A673 (cell line): Measurements from ENCODE around the gene MTF1. TPM values are rescaled to one million over a fixed set of nuclear protein-coding genes. Genes with fewer than 3 reads are reported as not detected.

Experiments used
- BruUV-seq: library from RNA; stranded (reverse); fragments of 400-500 nt; replicated peaks from 2 replicates; lab custom pipeline; 2021; lab: Mats Ljungman, UMichigan
- CTCF ChIA-PET: fragments of 300-600 bp; sonication (Branson Sonifier 250); formaldehyde crosslinking; loops from one replicate; lab custom pipeline; 2022; ENCODE audit warnings: antibody characterized with exemption; lab: Charles Lee
- POLR2A ChIA-PET: fragments of 300-600 bp; sonication (Branson Sonifier 250); formaldehyde crosslinking; loops from one replicate; lab custom pipeline; 2022; ENCODE audit warnings: antibody characterized with exemption; ENCODE audit not compliant: low non-redundant PET; lab: Charles Lee
- DNase-seq: peaks from one replicate; pipeline ENCODE4 v3.0.0-alpha.2; 2015; ENCODE audit warnings: low spot score
- H3K27ac ChIP-seq: fragments of 200-600 bp; sonication (generic); 2 replicates; pipeline ENCODE4 v1.5.1; 2016; ENCODE audit warnings: mixed run types, low read depth, mild to moderate bottlenecking, mixed read lengths, antibody characterized with exemption, low read length; ENCODE audit not compliant: poor library complexity, severe bottlenecking
- H3K27me3 ChIP-seq: fragments of 200-600 bp; sonication (generic); replicated peaks from 2 replicates; pipeline ENCODE4 v1.6.1; 2017; ENCODE audit warnings: mixed run types, low read depth, mild to moderate bottlenecking, mixed read lengths, antibody characterized with exemption, low read length; ENCODE audit not compliant: insufficient read depth, poor library complexity
- H3K36me3 ChIP-seq: fragments of 200-600 bp; sonication (generic); 2 replicates; pipeline ENCODE4 v1.6.1; 2016; ENCODE audit warnings: mixed run types, mild to moderate bottlenecking, mixed read lengths, antibody characterized with exemption, low read length; ENCODE audit not compliant: insufficient read depth, poor library complexity, severe bottlenecking
- H3K4me1 ChIP-seq: fragments of 200-600 bp; sonication (generic); 2 replicates; pipeline ENCODE4 v1.6.1; 2017; ENCODE audit warnings: mixed run types, mild to moderate bottlenecking, mixed read lengths, antibody characterized with exemption, low read length; ENCODE audit not compliant: insufficient read depth, poor library complexity, severe bottlenecking
- H3K4me3 ChIP-seq: fragments of 200-600 bp; sonication (generic); 2 replicates; pipeline ENCODE4 v1.5.1; 2016; ENCODE audit warnings: low read depth, mixed run types, mild to moderate bottlenecking, mixed read lengths, low read length; ENCODE audit not compliant: poor library complexity, severe bottlenecking
- H3K9me3 ChIP-seq: fragments of 200-600 bp; sonication (generic); 2 replicates; pipeline ENCODE4 v1.6.1; 2016; ENCODE audit warnings: mixed run types, low read depth, mild to moderate bottlenecking, mixed read lengths, antibody characterized with exemption, low read length; ENCODE audit not compliant: poor library complexity, severe bottlenecking
- EZH2 ChIP-seq: fragments of 200-600 bp; sonication (generic); IDR thresholded peaks from 2 replicates; pipeline ENCODE4 v1.6.1; 2017; ENCODE audit warnings: borderline replicate concordance, low read depth, mild to moderate bottlenecking, mixed read lengths, antibody characterized with exemption, low read length; ENCODE audit not compliant: poor library complexity, severe bottlenecking
- intact Hi-C: fragments of 100-400 bp; cut with micrococcal nuclease; formaldehyde crosslinking; loops from one replicate; pipeline ENCODE4 v1.10.0; 2022; ENCODE audit not compliant: unreplicated experiment
- total RNA-seq: library from RNA; stranded (reverse); gene quantifications from 2 replicates; pipeline ENCODE4 v1.2.3, GENCODE V29; 2021
- TF ChIP-seq, protein P1 (sequence below): fragments of 300-800, 200-600 bp; sonication (generic); conservative IDR thresholded peaks from 2 replicates; pipeline ENCODE4 v1.5.1; 2017; ENCODE audit warnings: low read depth, mild to moderate bottlenecking, antibody characterized with exemption, low read length, moderate library complexity, mixed read lengths

MTF1 gene
- total RNA-seq, 1 experiment from 2014 or later = 19.8 TPM

DNA sequence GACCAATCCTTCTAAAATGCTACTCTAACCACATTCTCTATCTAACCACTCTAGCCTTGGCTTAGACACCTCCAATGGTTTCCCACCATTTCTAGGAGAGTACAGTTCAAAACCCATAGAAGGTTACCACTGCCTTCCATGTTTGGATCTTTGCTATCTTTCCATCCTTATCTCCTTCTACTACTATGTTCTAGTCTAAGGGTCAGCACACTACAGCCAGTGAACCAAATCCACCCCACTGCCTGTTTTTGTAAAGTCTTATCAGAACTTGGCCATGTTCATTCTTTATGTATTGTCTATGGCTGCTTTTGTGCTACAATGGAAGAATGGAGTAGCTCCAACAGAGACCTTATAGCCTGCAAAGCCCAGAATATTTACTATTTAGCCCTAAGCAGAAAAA is 6.2 kb downstream of the MTF1 start:
- no TSS peak for BruUV-seq
- H3K36me3 ChIP-seq = peaks cover 24% of the 10 kb centered on the region
- peaks cover 2% of the 10 kb centered on the region for H3K4me1 ChIP-seq
- DNase-seq = no peak
- ChIA-PET CTCF (no interaction called here), POLR2A (no interaction called here)
- H3K4me3 ChIP-seq = no peak overlapping the region
- intact Hi-C loops = no loop called here
- no peaks in the 10 kb centered on the region for H3K9me3 ChIP-seq
- H3K27me3 ChIP-seq = no peaks in the 10 kb centered on the region
- TF ChIP-seq EZH2 = no peak
- TF ChIP-seq, protein P1, sequence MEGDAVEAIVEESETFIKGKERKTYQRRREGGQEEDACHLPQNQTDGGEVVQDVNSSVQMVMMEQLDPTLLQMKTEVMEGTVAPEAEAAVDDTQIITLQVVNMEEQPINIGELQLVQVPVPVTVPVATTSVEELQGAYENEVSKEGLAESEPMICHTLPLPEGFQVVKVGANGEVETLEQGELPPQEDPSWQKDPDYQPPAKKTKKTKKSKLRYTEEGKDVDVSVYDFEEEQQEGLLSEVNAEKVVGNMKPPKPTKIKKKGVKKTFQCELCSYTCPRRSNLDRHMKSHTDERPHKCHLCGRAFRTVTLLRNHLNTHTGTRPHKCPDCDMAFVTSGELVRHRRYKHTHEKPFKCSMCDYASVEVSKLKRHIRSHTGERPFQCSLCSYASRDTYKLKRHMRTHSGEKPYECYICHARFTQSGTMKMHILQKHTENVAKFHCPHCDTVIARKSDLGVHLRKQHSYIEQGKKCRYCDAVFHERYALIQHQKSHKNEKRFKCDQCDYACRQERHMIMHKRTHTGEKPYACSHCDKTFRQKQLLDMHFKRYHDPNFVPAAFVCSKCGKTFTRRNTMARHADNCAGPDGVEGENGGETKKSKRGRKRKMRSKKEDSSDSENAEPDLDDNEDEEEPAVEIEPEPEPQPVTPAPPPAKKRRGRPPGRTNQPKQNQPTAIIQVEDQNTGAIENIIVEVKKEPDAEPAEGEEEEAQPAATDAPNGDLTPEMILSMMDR = no peak
- no peak overlapping the region for H3K27ac ChIP-seq

GRCh38 chr1:37851782-37852210 is 7.6 kb downstream of the MTF1 start:
- Histone ChIP-seq H3K27ac (no peak overlapping the region), H3K4me3 (no peak overlapping the region), H3K9me3 (no peaks in the 10 kb centered on the region), H3K36me3 (peaks cover 16% of the 10 kb centered on the region), H3K4me1 (no peaks in the 10 kb centered on the region), H3K27me3 (no peaks in the 10 kb centered on the region)
- no TSS peak for BruUV-seq
- intact Hi-C loops = no loop called here
- ChIA-PET CTCF (no interaction called here), POLR2A (no interaction called here)
- TF ChIP-seq, protein P1 = no peak
- no peak for TF ChIP-seq EZH2
- DNase-seq = no peak

DNA sequence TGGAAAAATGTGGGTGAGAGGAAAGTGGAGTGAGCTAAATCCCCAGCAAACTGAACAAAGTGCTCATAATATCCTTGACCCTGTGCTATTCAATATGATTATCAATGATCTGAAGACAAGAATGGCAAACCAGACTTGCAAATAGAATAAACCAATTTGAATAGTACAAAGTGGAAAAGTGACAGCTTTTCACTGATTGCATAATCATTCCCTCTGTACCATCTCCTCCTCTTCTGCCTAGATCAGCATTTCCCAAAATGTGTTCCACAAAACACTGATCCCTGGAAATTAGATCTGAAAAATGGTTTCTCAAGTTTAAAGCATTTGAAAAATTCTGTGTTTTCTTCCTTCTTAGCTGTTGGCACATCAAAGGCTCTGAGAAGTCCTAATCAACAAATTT is 8.1 kb downstream of the MTF1 start:
- Histone ChIP-seq H3K9me3 (no peaks in the 10 kb centered on the region), H3K27ac (no peak overlapping the region), H3K4me3 (no peak overlapping the region), H3K27me3 (no peaks in the 10 kb centered on the region), H3K4me1 (no peaks in the 10 kb centered on the region), H3K36me3 (peaks cover 15% of the 10 kb centered on the region)
- DNase-seq = no peak
- ChIA-PET CTCF (no interaction called here), POLR2A (no interaction called here)
- no TSS peak for BruUV-seq
- intact Hi-C loops = no loop called here
- no peak for TF ChIP-seq EZH2
- TF ChIP-seq, protein P1 = no peak
